ENCODE measurements around the gene HYCC2.
"Not testable (repeated sequence)": the region's sequence is repeated elsewhere in the genome, so short reads cannot be mapped to it uniquely, and the experiment has no call there.

The HYCC2 gene

DNA sequence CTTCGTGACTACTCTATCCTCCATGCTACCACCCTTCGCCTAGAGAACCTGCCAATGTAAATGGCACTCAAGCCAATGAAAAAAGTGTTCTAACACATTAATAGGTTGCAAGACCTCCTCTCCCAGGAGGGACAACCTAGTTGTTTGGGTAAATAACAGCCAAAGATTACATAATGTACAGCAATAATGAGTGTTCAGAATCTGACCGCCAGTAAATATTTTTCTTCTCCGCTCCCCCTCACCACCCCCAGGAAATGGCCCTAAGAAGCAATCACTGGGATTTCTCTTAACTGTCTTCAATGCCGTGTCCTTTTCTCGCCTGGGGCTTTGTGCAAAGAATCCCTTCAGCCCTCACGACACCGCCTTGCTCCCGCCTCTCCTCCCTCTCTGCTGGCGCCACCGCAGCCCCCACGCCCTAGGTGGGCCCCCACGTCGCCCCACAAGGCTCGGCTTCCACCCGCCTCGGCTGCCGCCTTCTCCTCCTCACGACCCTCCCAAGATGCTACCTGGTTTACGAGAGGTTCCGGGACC lies 458 bp downstream of the HYCC2 start:
- no peak for DNase-seq

DNA sequence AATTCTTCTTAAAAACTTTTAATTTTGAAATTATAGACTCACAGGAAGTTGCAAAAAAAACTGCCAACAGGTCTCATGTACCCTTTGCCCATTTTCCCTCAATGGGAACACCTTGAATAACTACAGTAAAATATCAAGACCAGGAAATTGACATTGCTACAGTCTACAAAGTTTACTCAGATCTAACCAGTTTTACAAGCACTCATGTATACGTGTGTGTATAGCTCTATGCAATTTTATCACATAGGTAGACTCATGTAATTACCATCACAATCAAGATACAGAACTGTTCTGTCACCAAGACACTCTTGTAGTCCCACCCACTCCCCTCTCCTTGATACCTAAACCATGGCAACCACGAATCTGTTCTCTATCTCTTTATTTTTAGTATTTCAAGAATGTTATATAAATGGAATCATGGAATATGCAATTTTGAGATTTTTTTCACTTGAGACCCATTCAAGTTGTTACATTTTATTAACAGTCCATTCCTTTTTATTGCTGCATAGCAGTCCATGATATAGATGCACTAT lies 6.6 kb downstream of the HYCC2 start:
- no peak for DNase-seq

DNA sequence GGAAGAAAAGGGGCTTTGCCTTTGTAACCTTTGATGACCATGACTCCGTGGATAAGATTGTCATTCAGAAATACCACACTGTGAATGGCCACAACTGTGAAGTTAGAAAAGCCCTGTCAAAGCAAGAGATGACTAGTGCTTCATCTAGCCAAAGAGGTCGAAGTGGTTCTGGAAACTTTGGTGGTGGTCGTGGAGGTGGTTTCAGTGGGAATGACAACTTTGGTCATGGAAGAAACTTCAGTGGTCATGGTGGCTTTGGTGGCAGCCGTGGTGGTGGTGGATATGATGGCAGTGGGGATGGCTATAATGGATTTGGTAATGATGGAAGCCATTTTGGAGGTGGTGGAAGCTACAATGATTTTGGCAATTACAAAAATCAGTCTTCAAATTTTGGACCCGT lies 8.0 kb downstream of the HYCC2 start:
- DNase-seq, result peak; percentile 60

DNA sequence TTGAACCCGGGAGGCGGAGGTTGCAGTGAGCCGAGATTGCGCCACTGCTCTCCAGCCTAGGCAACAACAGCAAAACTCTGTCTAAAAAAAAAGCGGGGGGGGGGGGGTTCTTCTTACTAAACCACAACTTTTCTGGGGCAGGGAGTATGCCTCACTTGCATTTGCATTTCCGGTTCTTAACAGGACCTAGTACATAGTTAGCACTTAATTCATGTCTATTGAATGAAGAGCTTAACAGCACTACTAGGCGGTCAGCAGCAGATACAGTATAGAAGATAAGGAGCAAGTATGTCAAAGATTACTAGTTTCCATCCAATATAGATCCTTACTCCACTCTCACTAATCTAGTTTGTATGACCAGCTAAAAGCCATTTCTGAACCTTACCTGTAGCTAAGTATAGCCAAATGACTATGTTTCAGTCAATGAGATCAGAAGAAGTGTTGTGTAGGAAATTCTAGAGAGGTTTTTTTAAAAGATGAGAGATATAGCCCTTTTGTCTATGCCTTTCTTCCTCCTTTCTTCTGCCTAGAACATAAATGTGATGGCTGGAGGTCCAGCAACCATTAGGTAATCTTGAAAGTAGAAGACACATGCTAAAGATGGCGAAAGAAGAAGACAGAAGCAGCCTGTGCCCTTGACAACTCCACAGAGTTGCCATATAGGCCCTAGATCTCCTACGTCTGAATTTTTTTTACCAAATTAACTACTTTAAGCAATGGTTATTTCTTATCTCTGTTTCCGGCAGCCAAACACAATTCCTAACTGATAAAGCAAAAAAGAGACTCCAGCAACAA lies 11.3 kb downstream of the HYCC2 start:
- no peak for DNase-seq

DNA sequence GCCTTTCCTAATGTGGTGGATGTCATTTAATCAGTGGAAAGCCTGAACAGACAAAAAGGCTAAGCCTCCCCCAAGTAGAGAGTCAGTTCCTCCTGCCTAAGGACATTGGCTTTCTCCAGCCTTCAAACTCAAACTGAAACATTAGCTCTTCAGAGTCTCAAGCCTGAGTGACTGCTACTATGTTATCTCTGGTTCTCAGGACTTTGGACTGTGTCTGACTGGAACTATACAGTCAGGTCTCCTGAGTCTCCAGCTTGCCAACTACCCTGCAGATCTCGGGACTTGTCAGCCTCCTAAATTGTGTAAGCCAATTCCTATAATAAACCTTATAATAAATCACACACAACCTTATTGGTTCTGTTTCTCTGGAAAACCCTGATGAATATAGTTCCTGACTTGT lies 12.6 kb downstream of the HYCC2 start:
- DNase-seq, result no peak

DNA sequence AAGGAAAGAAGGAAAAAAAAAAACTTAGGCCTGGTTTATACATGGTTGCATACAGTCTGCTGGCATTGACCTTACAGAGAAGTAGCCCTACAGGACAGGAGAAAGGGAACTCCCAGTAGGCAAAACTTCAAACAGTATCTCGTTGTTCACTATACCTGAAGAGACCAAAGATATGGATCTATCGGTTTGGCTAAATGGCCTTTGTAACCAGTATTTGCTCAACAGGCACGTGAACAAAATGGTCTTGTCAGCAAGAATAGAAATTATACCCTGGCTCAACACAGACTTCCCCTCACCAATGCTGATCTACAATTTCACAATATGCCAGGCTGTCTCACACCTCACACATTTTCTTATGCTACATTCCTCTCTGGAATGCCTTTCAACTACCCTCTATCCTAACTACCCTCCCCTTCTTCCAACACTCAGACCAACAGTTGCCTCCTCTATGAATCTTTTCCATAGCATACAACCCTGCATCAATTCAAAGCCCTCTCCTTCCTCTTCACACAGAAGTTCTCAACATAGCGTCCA lies 13.7 kb downstream of the HYCC2 start:
- DNase-seq, result no peak

DNA sequence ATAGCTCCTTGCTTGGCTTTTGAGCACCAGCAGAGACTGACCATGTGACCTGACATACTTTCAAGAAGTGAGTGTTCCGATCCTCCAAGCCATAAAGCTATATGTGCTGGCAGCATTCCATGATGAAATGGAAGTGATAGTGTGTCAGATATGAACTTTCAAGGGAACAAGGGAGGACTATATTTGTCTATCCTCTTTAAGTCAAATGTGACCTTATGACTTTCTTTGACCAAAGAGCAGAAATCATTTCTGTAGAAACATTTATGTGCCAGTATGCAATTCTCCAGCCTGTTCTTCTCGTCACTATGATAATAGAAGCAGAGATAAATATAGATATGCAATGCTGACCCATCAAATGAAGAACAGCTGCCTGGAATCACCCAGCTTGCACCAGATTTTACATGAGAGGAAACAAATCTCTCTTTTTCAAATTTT lies 14.4 kb downstream of the HYCC2 start:
- no peak for DNase-seq

DNA sequence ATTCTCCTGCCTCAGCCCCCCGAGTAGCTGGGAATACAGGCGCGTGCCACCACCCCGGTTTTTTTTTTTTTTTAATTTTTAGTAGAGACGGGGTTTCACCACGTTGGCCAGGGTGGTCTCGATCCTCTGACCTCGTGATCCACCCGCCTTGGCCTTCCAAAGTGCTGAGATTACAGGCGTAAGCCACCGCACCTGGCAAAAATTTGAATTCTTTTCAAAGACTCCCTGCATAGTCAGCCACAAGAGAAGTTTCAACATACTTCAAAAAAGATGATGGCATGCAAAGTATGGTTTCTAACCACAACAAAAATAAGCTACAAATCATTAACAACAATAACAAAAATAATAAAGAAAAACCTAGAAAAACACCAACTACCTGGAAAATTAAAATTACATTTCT lies 22.0 kb downstream of the HYCC2 start:
- no peak for DNase-seq

DNA sequence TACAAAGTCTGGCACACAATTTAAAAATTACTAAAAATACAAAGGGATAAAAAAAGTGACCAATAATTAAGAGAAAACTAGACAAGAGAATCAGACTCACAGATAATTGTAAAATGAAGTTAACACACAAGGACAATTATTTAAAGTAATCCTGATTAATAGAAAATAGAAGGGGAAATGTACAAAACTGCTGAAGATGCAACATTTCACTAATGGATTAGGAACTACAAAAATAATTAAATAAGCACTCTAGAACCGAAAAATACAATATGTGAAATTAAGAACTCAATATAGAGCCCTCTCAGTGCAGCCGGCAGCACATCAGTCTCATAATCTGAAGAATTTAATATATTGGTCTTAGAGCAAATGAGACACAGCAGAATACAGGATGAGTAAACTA lies 24.6 kb downstream of the HYCC2 start:
- DNase-seq, result no peak

DNA sequence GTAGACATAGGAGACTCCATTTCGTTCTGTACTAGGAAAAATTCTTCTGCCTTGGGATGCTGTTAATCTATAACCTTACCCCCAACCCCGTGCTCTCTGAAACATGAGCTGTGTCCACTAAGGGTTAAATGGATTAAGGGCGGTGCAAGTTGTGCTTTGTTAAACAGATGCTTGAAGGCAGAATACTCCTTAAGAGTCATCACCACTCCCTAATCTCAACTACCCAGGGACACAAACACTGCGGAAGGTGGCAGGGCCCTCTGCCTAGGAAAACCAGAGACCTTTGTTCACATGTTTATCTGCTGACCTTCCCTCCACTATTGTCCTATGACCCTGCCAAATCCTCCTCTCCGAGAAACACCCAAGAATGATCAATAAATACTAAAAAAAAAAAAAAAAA lies 28.4 kb downstream of the HYCC2 start:
- not testable (repeated sequence) for DNase-seq

DNA sequence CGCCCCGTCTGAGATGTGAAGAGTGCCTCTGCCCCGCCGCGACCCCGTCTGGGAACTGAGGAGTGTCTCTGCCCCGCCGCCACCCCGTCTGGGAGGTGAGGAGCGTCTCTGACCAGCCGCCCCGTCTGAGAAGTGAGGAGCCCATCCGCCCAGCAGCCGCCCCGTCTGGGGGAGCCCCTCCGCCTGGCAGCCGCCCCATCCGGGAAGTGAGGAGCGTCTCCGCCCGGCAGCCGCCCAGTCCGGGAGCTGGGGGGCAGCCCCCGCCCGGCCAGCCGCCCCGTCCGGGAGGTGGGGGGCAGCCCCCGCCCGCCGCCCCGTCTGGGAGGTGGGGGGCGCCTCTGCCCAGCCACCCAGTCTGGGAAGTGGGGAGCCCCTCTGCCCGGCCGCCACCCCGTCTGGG lies 29.0 kb downstream of the HYCC2 start:
- not testable (repeated sequence) for DNase-seq

DNA sequence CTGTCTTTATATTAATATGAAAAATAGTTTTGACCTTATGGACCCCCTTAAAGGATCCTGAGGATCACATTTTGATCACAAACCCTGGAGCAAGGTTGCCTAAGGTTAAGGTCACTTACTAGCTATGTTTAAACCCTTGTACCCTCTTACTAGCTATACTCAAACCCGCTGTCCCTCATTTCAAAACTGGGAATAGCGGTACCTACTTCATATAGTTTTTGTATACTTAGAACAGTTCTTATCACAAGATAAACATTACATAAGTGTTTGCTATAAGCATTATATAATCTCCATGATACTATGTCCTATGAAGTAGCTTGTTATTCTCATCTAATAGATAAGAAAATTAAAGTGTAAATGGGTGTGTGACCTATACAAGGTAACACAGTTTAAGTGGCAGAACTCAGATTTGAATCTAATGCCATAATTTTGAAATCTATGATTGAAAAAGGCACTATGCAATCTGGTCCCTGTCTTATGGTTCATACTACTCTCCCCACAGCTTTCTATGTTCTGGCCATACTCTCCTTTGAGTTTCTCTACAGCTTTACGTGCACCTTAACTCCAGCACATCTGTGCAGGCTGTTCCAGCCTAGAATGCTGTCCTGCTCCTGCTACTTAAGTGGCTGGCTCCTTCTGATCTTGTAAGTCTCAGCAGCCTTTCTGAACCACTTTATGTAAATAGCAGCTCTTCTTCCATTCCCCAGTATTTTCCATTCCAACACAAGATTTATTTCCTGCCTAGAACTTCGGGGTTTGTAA lies 30.4 kb downstream of the HYCC2 start:
- no peak for DNase-seq

DNA sequence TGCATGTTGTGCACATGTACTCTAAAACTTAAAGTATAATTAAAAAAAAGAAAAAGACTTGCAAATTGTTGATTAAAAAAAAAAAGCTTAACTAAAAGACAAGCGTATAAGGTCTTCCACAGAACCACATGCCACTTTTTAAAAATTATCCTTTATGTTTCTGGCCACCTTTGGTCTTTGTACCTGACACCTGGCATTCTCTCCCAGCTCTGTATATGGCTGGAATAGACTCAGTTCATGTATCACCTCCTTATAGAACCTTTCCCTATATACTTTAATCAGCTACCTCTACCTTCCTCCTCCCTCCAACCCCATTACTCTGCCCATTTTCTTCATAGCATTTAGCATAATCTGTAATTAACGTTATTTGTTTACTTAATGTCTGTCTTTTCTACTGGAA lies 32.6 kb downstream of the HYCC2 start:
- DNase-seq, result no peak

DNA sequence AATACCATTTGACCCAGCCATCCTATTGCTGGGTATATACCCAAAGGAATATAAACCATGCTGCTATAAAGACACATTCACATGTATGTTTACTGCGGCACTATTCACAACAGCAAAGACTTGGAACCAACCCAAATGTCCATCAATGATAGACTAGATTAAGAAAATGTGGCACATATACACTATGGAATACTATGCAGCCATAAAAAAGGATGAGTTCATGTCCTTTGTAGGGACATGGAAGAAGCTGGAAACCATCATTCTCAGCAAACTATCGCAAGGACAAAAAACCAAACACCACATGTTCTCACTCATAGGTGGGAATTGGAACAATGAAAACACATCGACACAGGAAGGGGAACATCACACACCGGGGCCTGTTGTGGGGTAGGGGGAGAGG lies 33.1 kb downstream of the HYCC2 start:
- not testable (repeated sequence) for DNase-seq

DNA sequence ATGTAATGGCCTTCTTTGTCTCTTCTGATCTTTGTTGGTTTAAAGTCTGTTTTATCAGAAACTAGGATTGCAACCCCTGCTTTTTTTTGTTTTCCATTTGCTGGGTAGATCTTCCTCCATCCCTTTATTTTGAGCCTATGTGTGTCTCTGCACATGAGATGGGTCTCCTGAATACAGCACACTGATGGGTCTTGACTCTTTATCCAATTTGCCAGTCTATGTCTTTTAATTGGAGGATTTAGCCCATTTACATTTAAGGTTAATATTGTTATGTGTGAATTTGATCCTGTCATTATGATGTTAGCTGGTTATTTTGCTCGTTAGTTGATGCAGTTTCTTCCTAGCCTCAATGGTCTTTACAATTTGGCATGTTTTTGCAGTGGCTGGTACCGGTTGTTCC lies 37.1 kb downstream of the HYCC2 start:
- DNase-seq, result not testable (repeated sequence)

DNA sequence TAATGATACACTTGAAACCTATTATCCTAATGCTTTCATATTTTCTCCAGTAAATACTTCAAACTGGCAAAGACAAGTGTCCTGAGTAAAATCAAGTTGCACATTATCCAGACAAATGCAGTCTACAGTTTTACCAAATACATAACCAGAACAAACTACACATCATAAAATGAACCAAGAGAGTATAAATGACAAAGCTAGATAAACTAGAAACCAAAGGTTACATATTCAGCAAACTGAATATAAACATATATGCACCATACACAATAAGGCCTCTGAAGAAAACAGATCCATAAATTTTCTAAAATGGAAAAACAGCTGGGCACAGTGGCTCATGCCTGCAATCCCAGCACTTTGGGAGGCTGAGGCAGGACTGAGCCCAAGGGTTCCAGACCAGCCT lies 47.0 kb downstream of the HYCC2 start:
- no peak for DNase-seq

DNA sequence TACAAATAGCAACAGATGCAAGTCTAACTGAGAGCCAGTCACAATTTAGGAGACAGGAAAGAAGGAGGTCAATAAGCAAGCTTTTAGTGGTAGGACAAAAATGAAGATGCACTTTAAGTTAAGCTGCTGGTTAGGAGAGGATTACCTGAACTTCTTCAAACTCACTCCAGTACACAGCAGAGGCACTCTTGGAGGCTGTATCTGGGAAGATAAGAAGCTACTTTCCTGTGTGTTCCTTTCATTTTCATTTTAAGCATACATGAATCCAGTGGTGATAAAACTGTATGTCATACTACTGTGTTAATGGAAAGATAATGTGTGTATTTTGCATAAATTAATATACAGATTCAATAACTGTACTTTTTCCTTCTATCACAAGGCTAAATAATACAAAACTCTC lies 49.6 kb downstream of the HYCC2 start:
- DNase-seq, result no peak
